ENCODE data around the gene PACS1.

The PACS1 gene

DNA sequence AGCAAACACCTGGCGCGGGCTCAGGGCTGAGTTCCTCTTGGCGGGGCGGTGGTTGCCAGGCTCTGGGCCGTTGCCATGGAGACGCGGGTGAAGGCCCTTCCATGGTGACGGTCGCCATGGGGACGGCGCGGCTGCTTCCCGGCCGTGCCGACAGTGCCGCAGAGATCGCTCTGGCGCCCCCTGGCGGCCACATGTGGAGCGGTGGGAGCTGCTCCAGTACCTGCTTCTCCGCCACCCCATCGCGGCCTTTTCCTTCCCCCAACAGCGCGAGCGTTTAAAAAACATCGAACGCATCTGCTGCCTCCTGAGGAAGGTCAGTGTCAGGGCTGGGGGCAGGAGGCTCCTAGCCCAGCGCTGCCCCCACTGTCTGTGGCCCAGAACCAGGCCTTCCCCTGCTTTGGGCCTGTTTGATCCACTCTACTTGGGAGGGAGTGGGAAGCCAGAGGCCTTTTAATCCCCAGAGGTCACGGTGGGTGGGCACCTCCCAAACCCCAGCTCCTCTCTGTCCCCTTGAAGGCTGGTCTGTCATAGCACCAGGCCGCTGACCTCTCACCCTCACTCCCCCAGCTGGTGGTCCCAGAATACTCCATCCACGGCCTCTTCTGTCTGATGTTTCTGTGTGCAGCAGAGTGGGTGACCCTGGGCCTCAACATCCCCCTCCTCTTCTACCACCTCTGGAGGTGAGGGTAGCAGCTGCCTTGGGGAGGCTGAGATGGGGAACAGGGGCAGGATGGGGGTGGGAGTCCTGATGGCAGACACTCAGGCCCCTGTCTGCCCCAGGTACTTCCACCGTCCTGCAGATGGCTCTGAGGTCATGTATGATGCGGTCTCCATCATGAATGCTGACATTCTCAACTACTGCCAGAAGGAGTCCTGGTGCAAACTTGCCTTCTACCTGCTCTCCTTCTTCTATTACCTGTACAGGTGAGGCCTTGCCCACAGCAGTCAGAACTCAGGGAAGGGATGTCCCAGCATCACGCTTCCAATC, 212.7 kb downstream of the PACS1 start:
- peak; percentile 96 to 99 (median 98) for DNase-seq (ENCODE audit: low read depth in 2 of 3, low spot score in 2 of 3)

DNA sequence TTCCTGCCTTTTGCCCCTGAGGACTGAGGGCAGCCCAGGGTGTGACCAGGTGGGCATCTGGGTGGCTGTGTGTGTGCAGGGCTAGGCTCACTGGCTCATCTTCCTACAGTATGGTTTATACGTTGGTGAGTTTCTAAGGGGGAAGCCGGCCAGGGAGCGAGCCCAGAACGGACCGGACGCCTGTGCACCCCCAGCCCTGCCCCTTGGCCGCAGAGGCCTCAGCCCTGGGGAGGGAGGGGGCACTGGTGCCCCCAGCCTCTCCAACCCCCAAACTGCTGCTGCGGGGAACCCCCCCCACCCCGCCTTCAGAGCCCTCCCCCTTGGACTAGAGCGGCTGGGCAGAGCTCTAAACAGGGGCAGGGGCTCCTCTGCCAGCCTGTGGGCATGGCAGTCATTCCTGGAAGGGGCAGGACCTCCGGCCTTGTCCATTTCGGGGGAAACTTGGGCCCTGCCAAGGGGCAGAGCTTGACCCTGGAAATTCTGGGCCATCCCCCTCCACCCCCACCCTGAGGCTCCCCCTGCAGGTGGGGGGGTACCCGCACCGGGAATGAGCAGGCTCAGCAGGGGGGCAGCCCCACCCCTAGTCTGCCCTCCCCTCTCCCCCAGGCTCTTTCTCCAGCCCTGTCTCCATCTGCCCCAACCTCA, 213.5 kb downstream of the PACS1 start:
- no peak for DNase-seq (ENCODE audit: low read depth in 2 of 3, low spot score in 2 of 3)

DNA sequence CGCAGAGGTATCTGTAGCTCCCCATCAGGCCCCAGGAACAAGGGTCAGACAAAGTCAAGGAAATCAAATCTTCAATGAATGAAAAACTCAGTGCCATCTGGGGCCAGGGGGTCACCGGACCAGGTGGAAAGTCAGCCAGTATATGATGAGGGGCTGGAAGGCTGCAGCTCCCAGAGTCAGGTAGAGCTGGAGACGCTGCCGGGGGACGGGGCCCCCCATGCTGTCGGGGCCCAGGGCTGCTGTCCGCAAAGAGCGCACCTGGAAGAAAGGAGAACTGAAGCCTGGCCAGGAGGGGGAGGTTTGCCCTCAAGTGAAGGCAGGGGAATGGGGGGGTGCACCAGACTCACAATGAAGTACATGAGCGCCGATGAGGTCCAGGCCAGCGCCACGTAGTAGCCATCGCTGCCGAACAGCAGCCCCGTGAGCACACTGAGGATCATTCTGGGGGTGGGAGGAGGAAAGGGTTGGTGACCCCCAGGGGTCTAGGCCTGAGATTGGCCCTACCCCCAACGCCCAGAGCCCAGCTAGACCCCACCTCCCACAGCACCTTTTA, 214.5 kb downstream of the PACS1 start:
- no peak for DNase-seq (ENCODE audit: low read depth in 2 of 3, low spot score in 2 of 3)

- no peak for DNase-seq (ENCODE audit: low read depth in 2 of 3, low spot score in 2 of 3)
These were observed 215.3 kb downstream of the PACS1 start for GRCh38 chr11:66285250-66285947.

DNA sequence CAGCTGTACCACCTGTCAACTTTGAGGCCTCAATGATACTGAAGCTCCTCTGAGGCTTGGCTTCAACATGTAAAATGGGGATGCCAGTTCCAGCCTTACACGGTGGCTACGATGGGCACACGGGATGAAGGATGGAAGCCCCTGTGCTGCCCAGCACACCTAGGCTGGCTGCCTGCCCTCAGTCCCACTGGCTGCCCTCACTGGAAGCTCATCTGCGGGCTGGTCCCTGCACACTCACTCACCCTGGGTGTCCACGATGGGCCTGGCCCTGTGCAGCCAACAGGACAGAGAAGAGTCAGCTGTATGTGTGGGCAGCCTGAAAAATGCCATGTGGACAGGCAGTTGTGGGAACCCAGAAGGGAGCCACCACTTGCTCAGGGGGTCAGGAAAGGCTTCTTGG, 216.6 kb downstream of the PACS1 start:
- no peak for DNase-seq (ENCODE audit: low read depth in 2 of 3, low spot score in 2 of 3)

- DNase-seq (ENCODE audit: low read depth in 2 of 3, low spot score in 2 of 3): no peak
These were observed 217.3 kb downstream of the PACS1 start for GRCh38 chr11:66287211-66287888.

- DNase-seq (ENCODE audit: low read depth in 2 of 3, low spot score in 2 of 3): no peak
These were observed 218.0 kb downstream of the PACS1 start for GRCh38 chr11:66287889-66288670.

GRCh38 chr11:66288671-66289547, 218.8 kb downstream of the PACS1 start, which contains the start of gene YIF1A:
Gene YIF1A (minus strand): TSS chr11:66289143. CDS start chr11:66288985, 158 bp downstream.
- peak; percentile 81 to 97 (median 91) for DNase-seq (ENCODE audit: low read depth in 2 of 3, low spot score in 2 of 3)

DNA sequence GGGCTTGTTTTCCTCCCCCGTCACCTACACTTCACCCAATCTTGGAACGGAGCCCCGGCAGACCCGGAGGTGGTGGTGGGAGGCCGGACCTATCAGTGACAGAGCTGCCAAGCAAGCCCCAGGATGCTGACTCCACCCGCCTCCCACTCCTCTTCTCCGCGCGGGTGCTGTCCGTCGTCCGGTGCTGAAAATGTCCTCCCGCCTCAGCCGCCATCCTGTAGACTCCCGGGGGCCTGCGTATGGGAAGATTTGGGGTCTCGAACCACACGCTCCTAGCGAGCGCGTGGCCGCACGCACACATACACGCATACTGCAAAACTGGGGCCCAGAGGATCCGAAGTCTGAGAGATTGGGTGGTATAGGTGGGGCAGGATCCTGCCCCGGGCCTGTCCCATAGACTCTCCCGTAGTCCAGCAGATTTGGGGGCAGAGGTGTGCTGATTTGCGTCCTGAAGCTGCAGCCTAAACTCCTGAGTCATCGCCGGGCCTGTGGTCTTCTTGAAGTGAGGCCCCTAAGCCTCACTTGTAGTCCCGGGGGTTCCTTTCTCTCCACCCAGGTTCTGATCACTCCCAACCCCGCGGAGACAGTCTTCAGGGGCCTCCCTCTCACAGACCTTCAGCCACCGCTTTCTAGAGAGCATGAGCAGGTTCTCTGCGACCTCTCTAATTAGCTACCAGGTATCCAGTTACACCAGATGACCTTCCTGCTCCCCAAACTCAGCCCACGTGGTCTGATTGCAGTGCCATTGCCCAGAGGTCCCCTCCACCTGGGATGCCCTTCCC, 219.7 kb downstream of the PACS1 start:
- DNase-seq (ENCODE audit: low read depth in 2 of 3, low spot score in 2 of 3): peak in 1 of 3 experiments; percentile 69

- DNase-seq (ENCODE audit: low read depth in 2 of 3, low spot score in 2 of 3): no peak
These were observed 220.2 kb downstream of the PACS1 start for GRCh38 chr11:66290330-66290621.

DNA sequence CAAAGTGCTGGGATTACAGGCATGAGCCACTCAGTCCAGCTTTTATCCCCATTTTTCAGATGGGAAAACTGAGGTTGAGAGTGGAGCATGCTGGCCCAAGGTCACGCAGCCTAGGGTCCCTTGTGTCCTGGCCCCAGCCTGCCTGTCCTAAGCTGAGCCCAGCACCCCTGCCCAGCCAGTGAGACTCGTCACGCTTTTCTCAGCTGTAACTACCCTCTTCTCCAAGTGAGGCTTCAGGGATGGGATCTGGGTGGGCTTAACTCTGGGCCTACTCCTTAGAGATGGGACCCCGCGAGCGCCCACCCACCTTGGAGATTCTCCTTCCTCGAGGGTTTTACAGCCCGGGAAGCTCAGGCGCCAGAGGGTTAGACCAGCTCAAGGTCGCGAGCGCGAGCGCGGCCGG, 221.2 kb downstream of the PACS1 start:
- no peak for DNase-seq (ENCODE audit: low read depth in 2 of 3, low spot score in 2 of 3)

GRCh38 chr11:66291706-66292542, 221.9 kb downstream of the PACS1 start, which contains the start of gene TMEM151A:
Gene TMEM151A (plus strand): TSS chr11:66291894. CDS start chr11:66292014, 120 bp downstream.
- DNase-seq (ENCODE audit: low read depth in 2 of 3, low spot score in 2 of 3): no peak

DNA sequence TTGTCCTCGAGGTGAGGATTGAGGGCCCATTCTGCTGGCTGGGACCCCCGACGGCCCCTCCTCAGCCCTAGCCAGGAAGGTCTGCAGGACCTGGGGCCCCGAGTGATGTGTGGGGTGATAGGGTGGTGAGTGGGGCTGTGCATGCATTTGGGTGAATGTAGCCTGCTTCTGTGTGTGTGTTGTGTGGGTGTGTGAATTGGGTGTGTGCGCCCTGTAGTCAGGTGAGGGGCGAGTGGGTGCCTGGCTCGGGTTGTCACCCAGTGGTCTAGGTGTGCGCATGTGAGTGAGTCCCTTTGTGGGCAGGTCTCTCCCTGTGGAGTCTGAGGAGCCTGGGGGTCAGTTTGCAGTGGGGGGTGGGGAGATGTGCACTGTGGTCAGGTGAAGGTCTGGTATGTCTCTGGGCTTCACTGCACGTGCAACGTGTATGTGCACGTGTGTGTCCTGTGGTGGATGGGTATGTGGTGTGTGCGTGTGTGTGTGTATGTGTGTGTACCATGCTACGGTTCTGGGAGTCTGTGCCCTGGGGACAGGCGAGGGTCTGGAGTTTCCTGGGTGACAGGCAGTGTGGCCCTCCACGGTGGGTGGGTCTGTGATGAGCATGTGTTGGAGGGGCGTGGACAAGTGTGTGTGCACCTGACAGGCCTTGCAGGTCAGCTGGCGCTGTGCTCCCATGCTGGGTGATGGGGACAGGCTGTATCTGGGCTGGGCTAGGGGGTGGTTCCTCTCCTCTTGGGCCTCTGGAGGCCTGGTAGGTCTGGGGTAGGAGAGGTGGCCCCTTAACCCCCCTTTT, 222.7 kb downstream of the PACS1 start:
- no peak for DNase-seq (ENCODE audit: low read depth in 2 of 3, low spot score in 2 of 3)

GRCh38 chr11:66293352-66293751, 223.3 kb downstream of the PACS1 start:
- DNase-seq (ENCODE audit: low read depth in 2 of 3, low spot score in 2 of 3): no peak

GRCh38 chr11:66293777-66294625, 223.9 kb downstream of the PACS1 start:
- DNase-seq (ENCODE audit: low read depth in 2 of 3, low spot score in 2 of 3): no peak
